Adrenal gland (tissue), 5 donors: ENCODE data around the gene ZCCHC9.

Source experiments
- POLR2A ChIP-seq, 2 donors: fragments of 450-650 bp; IDR thresholded peaks; one replicate each; pipeline ENCODE4 v1.6.1; 2017; ENCODE audit warnings: antibody characterized with exemption in 2 of 2, mild to moderate bottlenecking in 2 of 2, moderate library complexity in 1 of 2
- TF ChIP-seq, protein P1 (sequence below), 6 experiments: fragments of 450-650 bp in 4 of 6; fragments of 200-600 bp in 2 of 6; sonication (generic) in 1 of 6; IDR thresholded peaks; 1 replicate in 5 of 6; 2 replicates in 1 of 6; pipeline versions ENCODE4 v1.5.1 to v1.8.0; 2016 to 2021; ENCODE audit warnings: antibody characterized with exemption in 6 of 6, mild to moderate bottlenecking in 2 of 6, moderate library complexity in 1 of 6
- donor health status: DM: no; HTN: no; CAD: no.

DNA sequence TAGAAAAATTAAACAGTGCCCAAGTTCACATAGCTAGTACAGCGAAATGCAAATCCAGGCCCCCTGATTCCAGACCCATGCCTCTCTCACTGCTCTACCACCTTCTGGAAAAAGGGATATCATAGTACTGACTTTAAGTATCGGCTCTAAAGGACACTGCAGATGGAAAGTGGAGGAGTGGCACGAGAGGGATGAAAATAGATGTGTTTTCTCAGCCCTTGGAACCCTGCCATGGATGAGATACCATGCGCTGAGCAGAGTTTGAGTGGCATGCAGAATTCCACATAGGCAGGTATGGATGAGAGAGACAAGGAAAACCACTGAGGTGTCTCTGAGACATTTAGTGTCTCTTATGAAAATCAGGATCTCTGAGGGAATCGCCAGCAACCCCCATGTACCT, 49.5 kb upstream of the ZCCHC9 start:
- TF ChIP-seq, protein P1, sequence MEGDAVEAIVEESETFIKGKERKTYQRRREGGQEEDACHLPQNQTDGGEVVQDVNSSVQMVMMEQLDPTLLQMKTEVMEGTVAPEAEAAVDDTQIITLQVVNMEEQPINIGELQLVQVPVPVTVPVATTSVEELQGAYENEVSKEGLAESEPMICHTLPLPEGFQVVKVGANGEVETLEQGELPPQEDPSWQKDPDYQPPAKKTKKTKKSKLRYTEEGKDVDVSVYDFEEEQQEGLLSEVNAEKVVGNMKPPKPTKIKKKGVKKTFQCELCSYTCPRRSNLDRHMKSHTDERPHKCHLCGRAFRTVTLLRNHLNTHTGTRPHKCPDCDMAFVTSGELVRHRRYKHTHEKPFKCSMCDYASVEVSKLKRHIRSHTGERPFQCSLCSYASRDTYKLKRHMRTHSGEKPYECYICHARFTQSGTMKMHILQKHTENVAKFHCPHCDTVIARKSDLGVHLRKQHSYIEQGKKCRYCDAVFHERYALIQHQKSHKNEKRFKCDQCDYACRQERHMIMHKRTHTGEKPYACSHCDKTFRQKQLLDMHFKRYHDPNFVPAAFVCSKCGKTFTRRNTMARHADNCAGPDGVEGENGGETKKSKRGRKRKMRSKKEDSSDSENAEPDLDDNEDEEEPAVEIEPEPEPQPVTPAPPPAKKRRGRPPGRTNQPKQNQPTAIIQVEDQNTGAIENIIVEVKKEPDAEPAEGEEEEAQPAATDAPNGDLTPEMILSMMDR (IDR thresholded peaks at IDR 0.05): no peak
- TF ChIP-seq POLR2A (IDR thresholded peaks at IDR 0.05): no peak
